KMS-11 (cell line): ENCODE data around the gene ITPRIP.

Source experiments
- H2AFZ ChIP-seq: fragments of 200-600 bp; sonication (generic); 2 replicates; pipeline ENCODE4 v1.6.1; 2016; ENCODE audit warnings: antibody characterized with exemption, mixed run types, low read depth
- H3K27ac ChIP-seq: fragments of 200-600 bp; sonication (generic); 2 replicates; pipeline ENCODE4 v1.6.1; 2016; ENCODE audit warnings: mild to moderate bottlenecking, mixed run types
- H3K27me3 ChIP-seq: fragments of 200-600 bp; sonication (generic); 2 replicates; pipeline ENCODE4 v1.6.1; 2017; ENCODE audit warnings: mild to moderate bottlenecking, low read depth, mixed run types, moderate library complexity; ENCODE audit not compliant: insufficient read depth
- H3K36me3 ChIP-seq: fragments of 200-600 bp; sonication (generic); 2 replicates; pipeline ENCODE4 v1.6.1; 2017; ENCODE audit warnings: mild to moderate bottlenecking, mixed run types; ENCODE audit not compliant: insufficient read depth
- H3K4me1 ChIP-seq: fragments of 200-600 bp; sonication (generic); 2 replicates; pipeline ENCODE4 v1.6.1; 2016; ENCODE audit warnings: mild to moderate bottlenecking, low read depth, mixed run types; ENCODE audit not compliant: poor library complexity, severe bottlenecking
- H3K4me2 ChIP-seq: fragments of 200-600 bp; sonication (generic); 2 replicates; pipeline ENCODE4 v1.7.0; 2016; ENCODE audit warnings: mild to moderate bottlenecking, mixed run types
- H3K4me3 ChIP-seq: fragments of 200-600 bp; sonication (generic); IDR thresholded peaks from 2 replicates; pipeline ENCODE4 v1.6.1; 2017; ENCODE audit warnings: low read depth, low read length, mixed read lengths; ENCODE audit not compliant: insufficient read depth
- H3K79me2 ChIP-seq: fragments of 200-600 bp; sonication (generic); 2 replicates; pipeline ENCODE4 v1.6.1; 2016; ENCODE audit warnings: low read depth, mixed run types; ENCODE audit not compliant: insufficient read depth
- H3K9ac ChIP-seq: fragments of 200-600 bp; sonication (generic); 2 replicates; pipeline ENCODE4 v1.6.1; 2016; ENCODE audit warnings: mild to moderate bottlenecking, mixed run types
- H4K20me1 ChIP-seq: fragments of 200-600 bp; sonication (generic); 2 replicates; pipeline ENCODE4 v1.6.1; 2016; ENCODE audit warnings: mild to moderate bottlenecking, mixed run types; ENCODE audit not compliant: insufficient read depth
- TF ChIP-seq, protein P1 (sequence below): fragments of 200-600 bp; sonication (generic); conservative IDR thresholded peaks from 2 replicates; pipeline ENCODE4 v1.6.1; 2017; ENCODE audit warnings: low read depth, mild to moderate bottlenecking, antibody characterized with exemption, low read length, moderate library complexity, mixed read lengths

ITPRIP gene

DNA sequence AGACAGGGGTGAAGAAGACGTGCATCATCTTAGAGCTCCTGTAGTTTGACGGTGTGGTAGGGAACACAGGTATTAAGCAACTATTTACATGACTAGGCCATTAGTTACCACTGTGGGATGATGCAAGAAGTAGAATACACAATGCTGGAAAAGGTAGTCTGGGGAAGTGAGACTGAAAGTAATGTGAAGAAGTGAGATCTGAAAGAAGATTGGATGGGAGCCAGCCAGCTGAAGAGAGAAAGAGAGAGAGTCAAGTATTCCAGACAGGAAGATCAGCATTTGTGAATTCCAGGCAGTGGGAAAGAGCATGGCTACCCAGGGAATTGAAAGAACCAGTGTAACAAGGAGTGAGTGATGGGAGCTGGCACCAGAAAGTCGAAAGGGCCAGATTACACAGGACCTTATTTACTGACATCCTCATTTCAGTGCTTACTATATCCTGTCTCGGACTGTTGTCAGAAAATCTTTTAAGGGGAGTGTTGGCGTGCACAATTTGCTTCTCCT is 11.4 kb upstream of the ITPRIP start:
- H3K4me3 ChIP-seq: no peak overlapping the region
- H4K20me1 ChIP-seq: no peaks in the 10 kb centered on the region
- no peak overlapping the region for H3K27ac ChIP-seq
- no peaks in the 10 kb centered on the region for H3K79me2 ChIP-seq
- peaks cover 29% of the 10 kb centered on the region for H3K4me1 ChIP-seq
- no peaks in the 10 kb centered on the region for H3K36me3 ChIP-seq
- peak overlapping the region; percentile 14; the same call in 1 of the 2 replicates for H3K4me2 ChIP-seq
- H3K9ac ChIP-seq: no peak overlapping the region
- TF ChIP-seq, protein P1, sequence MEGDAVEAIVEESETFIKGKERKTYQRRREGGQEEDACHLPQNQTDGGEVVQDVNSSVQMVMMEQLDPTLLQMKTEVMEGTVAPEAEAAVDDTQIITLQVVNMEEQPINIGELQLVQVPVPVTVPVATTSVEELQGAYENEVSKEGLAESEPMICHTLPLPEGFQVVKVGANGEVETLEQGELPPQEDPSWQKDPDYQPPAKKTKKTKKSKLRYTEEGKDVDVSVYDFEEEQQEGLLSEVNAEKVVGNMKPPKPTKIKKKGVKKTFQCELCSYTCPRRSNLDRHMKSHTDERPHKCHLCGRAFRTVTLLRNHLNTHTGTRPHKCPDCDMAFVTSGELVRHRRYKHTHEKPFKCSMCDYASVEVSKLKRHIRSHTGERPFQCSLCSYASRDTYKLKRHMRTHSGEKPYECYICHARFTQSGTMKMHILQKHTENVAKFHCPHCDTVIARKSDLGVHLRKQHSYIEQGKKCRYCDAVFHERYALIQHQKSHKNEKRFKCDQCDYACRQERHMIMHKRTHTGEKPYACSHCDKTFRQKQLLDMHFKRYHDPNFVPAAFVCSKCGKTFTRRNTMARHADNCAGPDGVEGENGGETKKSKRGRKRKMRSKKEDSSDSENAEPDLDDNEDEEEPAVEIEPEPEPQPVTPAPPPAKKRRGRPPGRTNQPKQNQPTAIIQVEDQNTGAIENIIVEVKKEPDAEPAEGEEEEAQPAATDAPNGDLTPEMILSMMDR: no peak
- H3K27me3 ChIP-seq: no peaks in the 10 kb centered on the region
- peak overlapping the region; percentile 11; the same call in 1 of the 2 replicates for H2AFZ ChIP-seq

DNA sequence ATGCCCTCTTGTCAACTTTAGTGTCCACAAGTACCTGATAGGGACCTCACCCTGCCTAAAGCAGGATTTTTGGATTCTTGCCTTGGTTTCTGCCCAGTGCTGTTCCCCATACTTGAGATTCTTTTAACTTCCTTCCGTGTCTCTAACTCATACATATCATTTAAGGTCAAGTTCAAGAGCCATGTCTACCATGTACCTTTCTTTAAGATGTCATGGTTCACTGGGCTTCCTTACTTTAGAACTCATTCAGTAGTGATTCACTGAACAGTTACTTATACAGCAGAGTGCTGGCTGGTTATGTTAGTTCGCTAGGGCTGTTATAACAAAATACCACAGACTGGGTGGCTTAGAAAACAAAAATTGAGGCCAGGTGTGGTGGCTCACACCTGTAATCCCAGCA is 10.3 kb upstream of the ITPRIP start:
- Histone ChIP-seq H3K79me2 (no peaks in the 10 kb centered on the region), H3K36me3 (no peaks in the 10 kb centered on the region), H3K4me1 (peaks cover 29% of the 10 kb centered on the region), H3K27ac (no peak overlapping the region), H3K4me3 (no peak overlapping the region), H3K4me2 (no peak overlapping the region), H3K27me3 (no peaks in the 10 kb centered on the region; the same call in 1 of the 2 replicates), H2AFZ (no peak overlapping the region), H3K9ac (no peak overlapping the region), H4K20me1 (no peaks in the 10 kb centered on the region)
- TF ChIP-seq, protein P1: no peak

DNA sequence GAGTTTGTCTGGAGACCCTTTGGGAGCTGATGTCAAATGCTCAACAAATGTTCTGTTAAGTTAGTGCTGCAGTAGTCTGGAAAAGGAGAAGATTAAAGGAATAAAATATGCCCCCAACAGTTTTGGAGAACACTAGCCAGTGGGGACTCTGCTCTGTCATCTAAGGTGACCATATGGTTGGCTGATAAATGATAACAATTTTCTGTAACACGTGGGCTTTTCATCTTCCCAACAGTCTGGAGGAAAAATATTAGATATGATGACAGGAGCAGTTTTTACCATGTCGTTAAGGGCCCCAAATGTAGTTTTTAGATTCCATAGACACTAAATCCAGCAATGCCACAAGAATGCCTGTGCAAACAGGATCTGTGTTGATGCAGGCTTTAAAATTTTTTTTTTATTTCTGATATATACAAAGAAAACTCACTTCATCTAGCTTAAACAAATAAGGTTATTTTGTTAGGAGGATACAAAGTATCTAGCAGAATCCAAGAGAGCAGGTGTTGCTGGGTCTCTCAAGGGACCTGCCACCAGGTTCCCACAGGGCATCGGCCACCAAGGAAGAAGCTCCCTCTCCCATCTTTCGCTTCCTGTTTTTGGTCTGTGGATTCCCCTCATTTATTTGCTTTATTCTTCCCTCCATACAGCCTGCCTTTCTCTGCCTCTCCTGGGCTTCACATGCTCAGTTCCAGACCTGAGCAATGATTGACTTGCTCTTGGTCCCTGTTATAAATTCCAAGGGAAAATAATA is 9.2 kb upstream of the ITPRIP start:
- no peak overlapping the region for H3K4me3 ChIP-seq
- H3K27ac ChIP-seq: no peak overlapping the region
- TF ChIP-seq, protein P1: no peak
- peaks cover 23% of the 10 kb centered on the region for H3K4me1 ChIP-seq
- no peaks in the 10 kb centered on the region; the same call in 1 of the 2 replicates for H3K27me3 ChIP-seq
- no peaks in the 10 kb centered on the region for H4K20me1 ChIP-seq
- no peak overlapping the region for H3K9ac ChIP-seq
- H3K36me3 ChIP-seq: no peaks in the 10 kb centered on the region
- H2AFZ ChIP-seq: no peak overlapping the region
- H3K79me2 ChIP-seq: no peaks in the 10 kb centered on the region
- no peak overlapping the region for H3K4me2 ChIP-seq

DNA sequence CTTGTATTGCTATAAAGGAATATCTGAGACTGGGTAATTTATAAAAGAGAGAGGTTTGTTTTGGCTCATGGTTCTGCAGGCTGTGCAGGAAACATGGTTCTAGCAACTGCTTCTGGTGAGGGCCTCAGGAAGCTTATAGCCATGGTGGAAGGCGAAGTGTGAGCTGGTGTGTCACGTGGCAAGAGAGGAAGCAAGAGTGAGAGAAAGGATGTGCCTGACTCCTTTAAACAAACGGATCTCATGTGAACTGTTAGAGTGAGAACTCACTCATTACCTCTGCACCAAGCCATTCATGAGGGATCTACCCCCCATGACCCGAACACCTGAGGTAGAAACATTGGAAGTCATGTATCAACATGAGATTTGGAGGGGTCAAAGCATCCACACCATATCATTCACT is 7.7 kb upstream of the ITPRIP start:
- Histone ChIP-seq H3K27ac (no peak overlapping the region), H3K27me3 (no peaks in the 10 kb centered on the region; the same call in 1 of the 2 replicates), H4K20me1 (no peaks in the 10 kb centered on the region), H3K4me2 (no peak overlapping the region), H2AFZ (no peak overlapping the region), H3K79me2 (no peaks in the 10 kb centered on the region), H3K4me3 (no peak overlapping the region), H3K4me1 (peaks cover 14% of the 10 kb centered on the region), H3K36me3 (no peaks in the 10 kb centered on the region), H3K9ac (no peak overlapping the region)
- TF ChIP-seq, protein P1: no peak
